GM12892 (cell line): Measurements from ENCODE around the gene PDLIM7.

Experiments
- POLR2AphosphoS5 ChIP-seq: IDR thresholded peaks from 2 replicates; pipeline ENCODE4 v1.6.1; 2011; ENCODE audit warnings: low read depth, low read length, control low read depth
- TAF1 ChIP-seq: IDR thresholded peaks from 2 replicates; pipeline ENCODE4 v1.6.1; 2011; ENCODE audit warnings: low read depth, mild to moderate bottlenecking, control low read depth, low read length, borderline replicate concordance

GRCh38 chr5:177516601-177517568 is 19.5 kb upstream of the PDLIM7 start, which contains the start of gene DDX41:
- TF ChIP-seq TAF1 = peak; percentile 69
- TF ChIP-seq POLR2AphosphoS5 = peak; percentile 80
